GM23338 (cell line): ENCODE data around the gene CHD9NB. TPM values are rescaled to one million over a fixed set of nuclear protein-coding genes. Genes with fewer than 3 reads are reported as not detected.

ENCODE experiments used
- ATAC-seq: fragments of 200-7000 bp; cut with Tn5 transposase; 3 replicates; pipeline ENCODE4 v1.9.1; 2020
- DNase-seq: peaks from one replicate; pipeline ENCODE4 v3.0.0-alpha.2; 2015; ENCODE audit warnings: low spot score
- H2AFZ ChIP-seq: fragments of 200-600 bp; sonication (generic); 2 replicates; pipeline ENCODE4 v1.8.0; 2016; ENCODE audit warnings: antibody characterized with exemption, mild to moderate bottlenecking, moderate library complexity
- H3F3A ChIP-seq: fragments of 200-600 bp; sonication (generic); replicated peaks from 2 replicates; pipeline ENCODE4 v1.8.0; 2017; ENCODE audit warnings: antibody characterized with exemption, mixed run types, low read depth
- H3K27ac ChIP-seq: fragments of 200-600 bp; sonication (generic); 2 replicates; pipeline ENCODE4 v1.6.1; 2016; ENCODE audit warnings: low read depth
- H3K27me3 ChIP-seq: fragments of 200-600 bp; sonication (generic); 2 replicates; pipeline ENCODE4 v1.8.0; 2016; ENCODE audit warnings: mild to moderate bottlenecking, mixed run types, moderate library complexity; ENCODE audit not compliant: insufficient read depth
- H3K36me3 ChIP-seq: fragments of 200-600 bp; sonication (generic); 2 replicates; pipeline ENCODE4 v1.8.0; 2016; ENCODE audit warnings: mild to moderate bottlenecking; ENCODE audit not compliant: insufficient read depth
- H3K4me1 ChIP-seq: fragments of 200-600 bp; sonication (generic); 2 replicates; pipeline ENCODE4 v1.8.0; 2016; ENCODE audit warnings: mild to moderate bottlenecking, moderate library complexity; ENCODE audit not compliant: insufficient read depth
- H3K4me2 ChIP-seq: fragments of 200-600 bp; sonication (generic); 2 replicates; pipeline ENCODE4 v1.7.1; 2017; ENCODE audit warnings: mixed run types
- H3K4me3 ChIP-seq: fragments of 200-600 bp; sonication (generic); 2 replicates; pipeline ENCODE4 v1.6.1; 2016; ENCODE audit warnings: mixed run types
- H3K79me2 ChIP-seq: fragments of 200-600 bp; sonication (generic); replicated peaks from 2 replicates; pipeline ENCODE4 v1.8.0; 2017; ENCODE audit warnings: mild to moderate bottlenecking; ENCODE audit not compliant: insufficient read depth
- H3K9me2 ChIP-seq: fragments of 200-600 bp; sonication (generic); 2 replicates; pipeline ENCODE4 v1.8.0; 2017; ENCODE audit not compliant: insufficient read depth
- H4K20me1 ChIP-seq: fragments of 200-600 bp; sonication (generic); replicated peaks from 2 replicates; pipeline ENCODE4 v1.8.0; 2017; ENCODE audit warnings: mild to moderate bottlenecking; ENCODE audit not compliant: insufficient read depth
- H3K27ac Mint-ChIP-seq: 2 replicates; pipeline ENCODE4 v1.8.0; 2020; ENCODE audit warnings: inconsistent platforms, mild to moderate bottlenecking, moderate library complexity, mixed read lengths
- H3K27me3 Mint-ChIP-seq: 3 replicates; pipeline ENCODE4 v1.8.0; 2022; ENCODE audit warnings: low read depth, mild to moderate bottlenecking, moderate library complexity, mixed read lengths, inconsistent platforms; ENCODE audit not compliant: insufficient read depth, poor library complexity
- H3K36me3 Mint-ChIP-seq: 3 replicates; pipeline ENCODE4 v1.8.0; 2021; ENCODE audit warnings: low read depth, mild to moderate bottlenecking, inconsistent platforms, moderate library complexity, mixed read lengths
- H3K4me1 Mint-ChIP-seq: 3 replicates; pipeline ENCODE4 v1.8.0; 2020; ENCODE audit warnings: mild to moderate bottlenecking, inconsistent platforms, mixed read lengths
- H3K4me3 Mint-ChIP-seq: 3 replicates; pipeline ENCODE4 v1.8.0; 2021; ENCODE audit warnings: moderate library complexity, mild to moderate bottlenecking, inconsistent platforms, mixed read lengths
- H3K9me3 Mint-ChIP-seq: 3 replicates; pipeline ENCODE4 v1.8.0; 2020; ENCODE audit warnings: moderate library complexity, mild to moderate bottlenecking, inconsistent platforms, mixed read lengths
- EZH2 ChIP-seq: fragments of 200-600 bp; sonication (generic); IDR thresholded peaks from one replicate; pipeline ENCODE4 v1.8.0; 2017; ENCODE audit warnings: antibody characterized with exemption, mild to moderate bottlenecking, low read depth; ENCODE audit not compliant: unreplicated experiment
- JUNB ChIP-seq: IDR thresholded peaks from one replicate; pipeline ENCODE4 v1.6.1; 2016; ENCODE audit warnings: antibody characterized with exemption; ENCODE audit not compliant: unreplicated experiment
- STAT1 ChIP-seq: IDR thresholded peaks from one replicate; pipeline ENCODE4 v1.6.1; 2016; ENCODE audit warnings: antibody characterized with exemption; ENCODE audit not compliant: unreplicated experiment
- ZNF114 ChIP-seq: fragments of 250-450 bp; sonication (Bioruptor Pico); IDR thresholded peaks from 2 replicates; pipeline ENCODE4 v1.5.0; 2020; ENCODE audit warnings: mild to moderate bottlenecking, moderate library complexity
- polyA plus RNA-seq: library from polyadenylated mRNA; unstranded; fragments of >200 nt; fragmentation: Nextera tagmentation; extraction: Ambion mirVana; gene quantifications from 2 replicates; pipeline ENCODE4 v1.2.1, GENCODE V29; 2016
- total RNA-seq: library from RNA; depleted of rRNA; stranded (reverse); fragments of >200 nt; shearing (Covaris generic); gene quantifications from 2 replicates; pipeline ENCODE4 v1.2.3, GENCODE V29; 2014
- TF ChIP-seq, protein P1 (sequence below): IDR thresholded peaks from 2 replicates; pipeline ENCODE4 v1.6.1; 2016; ENCODE audit warnings: antibody characterized with exemption
- TF ChIP-seq, protein P2 (sequence below), 2 experiments: fragments of 200-600 bp in 1 of 2; sonication (generic) in 1 of 2; conservative IDR thresholded peaks; 2 replicates each; pipeline versions ENCODE4 v1.5.1 to v1.6.1; 2016 to 2017; ENCODE audit warnings: antibody characterized with exemption in 2 of 2, low read depth in 2 of 2, mild to moderate bottlenecking in 2 of 2, moderate library complexity in 1 of 2

The CHD9NB gene
- total and polyA plus RNA-seq, 2 experiments from 2014 or later = 1.7 to 4.2 TPM

DNA sequence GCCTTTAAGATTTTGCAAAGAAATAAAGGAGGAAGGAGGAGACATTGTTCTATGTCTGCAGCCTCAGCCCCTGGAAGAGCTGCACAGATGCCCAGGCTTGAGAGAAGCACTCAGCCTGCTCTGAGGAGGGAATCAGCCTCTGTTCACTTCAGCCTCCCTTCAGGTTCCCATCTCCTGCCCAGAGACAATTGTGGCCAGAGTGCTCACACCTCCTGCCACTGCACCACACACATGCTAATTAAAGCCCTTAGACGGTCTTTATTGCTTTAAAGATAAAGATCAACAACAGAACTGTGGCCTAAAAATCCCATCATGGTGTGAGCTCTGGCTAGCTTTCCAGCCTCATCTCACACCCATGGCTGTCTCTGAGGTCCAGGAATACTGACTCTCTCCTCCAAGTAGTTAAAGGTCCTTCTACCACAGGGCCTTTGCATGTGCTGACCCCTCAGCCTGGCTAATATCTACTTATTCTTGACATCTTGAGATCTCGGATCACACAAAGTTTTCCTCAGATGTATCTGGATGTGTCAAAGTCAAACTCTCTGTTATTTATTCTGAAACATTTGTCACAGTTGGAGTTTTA, 33.8 kb downstream of the CHD9NB start (continued):
- TF ChIP-seq, protein P1, sequence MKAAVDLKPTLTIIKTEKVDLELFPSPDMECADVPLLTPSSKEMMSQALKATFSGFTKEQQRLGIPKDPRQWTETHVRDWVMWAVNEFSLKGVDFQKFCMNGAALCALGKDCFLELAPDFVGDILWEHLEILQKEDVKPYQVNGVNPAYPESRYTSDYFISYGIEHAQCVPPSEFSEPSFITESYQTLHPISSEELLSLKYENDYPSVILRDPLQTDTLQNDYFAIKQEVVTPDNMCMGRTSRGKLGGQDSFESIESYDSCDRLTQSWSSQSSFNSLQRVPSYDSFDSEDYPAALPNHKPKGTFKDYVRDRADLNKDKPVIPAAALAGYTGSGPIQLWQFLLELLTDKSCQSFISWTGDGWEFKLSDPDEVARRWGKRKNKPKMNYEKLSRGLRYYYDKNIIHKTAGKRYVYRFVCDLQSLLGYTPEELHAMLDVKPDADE = no peak
- no peak for TF ChIP-seq ZNF114 (CRISPR knock-in tag)
- TF ChIP-seq, protein P2, sequence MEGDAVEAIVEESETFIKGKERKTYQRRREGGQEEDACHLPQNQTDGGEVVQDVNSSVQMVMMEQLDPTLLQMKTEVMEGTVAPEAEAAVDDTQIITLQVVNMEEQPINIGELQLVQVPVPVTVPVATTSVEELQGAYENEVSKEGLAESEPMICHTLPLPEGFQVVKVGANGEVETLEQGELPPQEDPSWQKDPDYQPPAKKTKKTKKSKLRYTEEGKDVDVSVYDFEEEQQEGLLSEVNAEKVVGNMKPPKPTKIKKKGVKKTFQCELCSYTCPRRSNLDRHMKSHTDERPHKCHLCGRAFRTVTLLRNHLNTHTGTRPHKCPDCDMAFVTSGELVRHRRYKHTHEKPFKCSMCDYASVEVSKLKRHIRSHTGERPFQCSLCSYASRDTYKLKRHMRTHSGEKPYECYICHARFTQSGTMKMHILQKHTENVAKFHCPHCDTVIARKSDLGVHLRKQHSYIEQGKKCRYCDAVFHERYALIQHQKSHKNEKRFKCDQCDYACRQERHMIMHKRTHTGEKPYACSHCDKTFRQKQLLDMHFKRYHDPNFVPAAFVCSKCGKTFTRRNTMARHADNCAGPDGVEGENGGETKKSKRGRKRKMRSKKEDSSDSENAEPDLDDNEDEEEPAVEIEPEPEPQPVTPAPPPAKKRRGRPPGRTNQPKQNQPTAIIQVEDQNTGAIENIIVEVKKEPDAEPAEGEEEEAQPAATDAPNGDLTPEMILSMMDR (conservative IDR thresholded peaks at IDR 0.05; ENCODE audit: low read depth in 2 of 2) = no peak
- TF ChIP-seq EZH2 = no peak
- no peak for TF ChIP-seq STAT1
- no peak for TF ChIP-seq JUNB

DNA sequence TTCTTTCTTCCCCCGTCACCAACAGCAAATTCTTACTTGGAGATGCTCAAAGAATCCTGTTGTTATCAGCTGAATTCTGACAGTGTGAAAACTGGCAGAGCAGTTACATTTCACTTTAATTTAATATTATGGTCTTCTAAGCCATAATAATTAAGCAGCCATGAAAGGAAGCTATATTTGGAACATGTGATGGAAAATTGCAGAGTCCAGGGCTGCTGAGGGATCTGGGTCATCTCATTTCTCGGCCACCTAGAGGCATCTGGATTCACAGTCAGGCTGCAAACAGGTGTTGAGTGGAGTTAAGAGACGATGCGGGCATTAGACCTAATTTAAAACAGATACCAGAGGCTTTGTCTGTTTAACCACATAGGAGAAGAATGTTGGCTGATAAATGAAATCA, 38.4 kb downstream of the CHD9NB start:
- TF ChIP-seq, protein P2 (conservative IDR thresholded peaks at IDR 0.05; ENCODE audit: low read depth in 2 of 2) = peak in 1 of 2 experiments; percentile 9; a peak in 1 of 4 replicates
- TF ChIP-seq EZH2 = no peak
- Histone ChIP-seq H3K36me3 (no peaks in the 10 kb centered on the region), H3K27ac (no peak overlapping the region), H3K4me1 (0 out of 2 replicates have a peak, but pooled peaks cover 6% of the 10 kb centered on the region), H3K9me2 (no peaks in the 10 kb centered on the region), H2AFZ (no peak overlapping the region), H3K4me3 (no peak overlapping the region), H3K27me3 (no peaks in the 10 kb centered on the region), H3K4me2 (no peak overlapping the region), H3F3A (no peaks in the 10 kb centered on the region), H3K79me2 (no peaks in the 10 kb centered on the region), H4K20me1 (no peaks in the 10 kb centered on the region)
- Mint-ChIP-seq H3K4me1 (peaks cover 5% of the 10 kb centered on the region; the same call in 1 of the 3 replicates), H3K27me3 (no peaks in the 10 kb centered on the region), H3K4me3 (no peak overlapping the region), H3K9me3 (no peaks in the 10 kb centered on the region), H3K36me3 (no peaks in the 10 kb centered on the region), H3K27ac (no peak overlapping the region)
- DNase-seq = peak; percentile 31
- ATAC-seq = no peak

DNA sequence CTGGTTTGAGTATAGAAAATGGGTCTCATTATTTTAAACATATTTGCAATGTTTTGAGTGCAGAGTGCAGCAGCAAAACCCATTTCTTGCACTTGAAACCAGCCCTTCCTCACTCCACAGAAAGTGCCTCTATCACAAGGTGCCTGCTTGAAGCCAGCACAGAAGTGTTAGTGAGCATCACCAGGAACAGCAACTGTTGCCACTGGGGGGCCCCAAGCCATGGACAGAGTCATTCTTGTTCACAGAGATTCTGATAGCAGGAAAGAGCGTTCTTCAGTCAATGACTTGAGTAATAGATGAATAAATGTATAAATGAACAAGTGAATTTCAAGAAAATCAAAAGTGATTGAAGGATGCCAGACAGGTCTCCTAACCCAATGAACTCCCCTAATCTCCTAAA, 45.6 kb downstream of the CHD9NB start:
- Mint-ChIP-seq H3K27ac (no peak overlapping the region; the same call in 1 of the 2 replicates), H3K27me3 (peaks cover 1% of the 10 kb centered on the region), H3K4me3 (no peak overlapping the region), H3K4me1 (no peaks in the 10 kb centered on the region; the same call in 1 of the 3 replicates), H3K9me3 (no peaks in the 10 kb centered on the region), H3K36me3 (no peaks in the 10 kb centered on the region)
- H3K36me3 ChIP-seq = no peaks in the 10 kb centered on the region
- H3K27ac ChIP-seq = no peak overlapping the region
- no peak overlapping the region for H2AFZ ChIP-seq
- no peak for TF ChIP-seq STAT1
- TF ChIP-seq, protein P2 (conservative IDR thresholded peaks at IDR 0.05; ENCODE audit: low read depth in 2 of 2) = peak; percentile 25 to 52
- H3K4me2 ChIP-seq = no peak overlapping the region
- ATAC-seq (peak; percentile 65), DNase-seq (peak; percentile 38)
- H4K20me1 ChIP-seq = no peaks in the 10 kb centered on the region
- no peaks in the 10 kb centered on the region; the same call in 1 of the 2 replicates for H3K9me2 ChIP-seq
- no peaks in the 10 kb centered on the region for H3F3A ChIP-seq
- no peaks in the 10 kb centered on the region for H3K27me3 ChIP-seq
- peaks cover 4% of the 10 kb centered on the region; the same call in 1 of the 2 replicates for H3K4me1 ChIP-seq
- no peaks in the 10 kb centered on the region for H3K79me2 ChIP-seq
- H3K4me3 ChIP-seq = no peak overlapping the region
